HL-60 (cell line): ENCODE measurements around the gene RTP3.
"Not testable (repeated sequence)": the region's sequence is repeated elsewhere in the genome, so short reads cannot be mapped to it uniquely, and the experiment has no call there.

Experiments used
- DNase-seq, 2 experiments: peaks; one replicate each; pipeline ENCODE4 v3.0.0-alpha.2; 2010 to 2020; ENCODE audit warnings: low read depth in 1 of 2, low spot score in 1 of 2
- H3K27ac ChIP-seq: fragments of 250-450 bp; sonication (Bioruptor Pico); replicated peaks from 2 replicates; pipeline ENCODE4 v1.5.1; 2020; ENCODE audit warnings: mild to moderate bottlenecking, moderate library complexity
- H3K27me3 ChIP-seq: fragments of 250-450 bp; sonication (Bioruptor Pico); 2 replicates; pipeline ENCODE4 v1.5.1; 2021; ENCODE audit warnings: mild to moderate bottlenecking, moderate library complexity; ENCODE audit not compliant: insufficient read depth, poor library complexity, severe bottlenecking
- H3K4me3 ChIP-seq: replicated peaks from 2 replicates; pipeline ENCODE4 v1.5.1; 2011; ENCODE audit warnings: mild to moderate bottlenecking, control low read depth, low read length; ENCODE audit not compliant: insufficient read depth
- CTCF ChIP-seq: IDR thresholded peaks from one replicate; pipeline ENCODE4 v1.5.1; 2011; ENCODE audit warnings: low read length, control low read depth, inconsistent platforms; ENCODE audit not compliant: insufficient read depth
- GABPA ChIP-seq: IDR thresholded peaks from 2 replicates; pipeline ENCODE4 v1.6.1; 2012; ENCODE audit warnings: low read depth
- POLR2AphosphoS5 ChIP-seq: IDR thresholded peaks from 2 replicates; pipeline ENCODE4 v1.6.1; 2012; ENCODE audit warnings: low read depth
- REST ChIP-seq: IDR thresholded peaks from 2 replicates; pipeline ENCODE4 v1.6.1; 2012; ENCODE audit warnings: low read depth; ENCODE audit not compliant: insufficient replicate concordance
- SPI1 ChIP-seq: IDR thresholded peaks from 2 replicates; pipeline ENCODE4 v1.6.1; 2012; ENCODE audit warnings: low read depth, mild to moderate bottlenecking, borderline replicate concordance

Gene RTP3

GRCh38 chr3:46521096-46521495 lies 23.3 kb downstream of the RTP3 start:
- Histone ChIP-seq H3K27me3 (no peaks in the 10 kb centered on the region), H3K27ac (no peak overlapping the region), H3K4me3 (no peak overlapping the region)
- no peak for DNase-seq
- TF ChIP-seq CTCF (no peak), SPI1 (no peak), REST (no peak), GABPA (no peak), POLR2AphosphoS5 (no peak)

DNA sequence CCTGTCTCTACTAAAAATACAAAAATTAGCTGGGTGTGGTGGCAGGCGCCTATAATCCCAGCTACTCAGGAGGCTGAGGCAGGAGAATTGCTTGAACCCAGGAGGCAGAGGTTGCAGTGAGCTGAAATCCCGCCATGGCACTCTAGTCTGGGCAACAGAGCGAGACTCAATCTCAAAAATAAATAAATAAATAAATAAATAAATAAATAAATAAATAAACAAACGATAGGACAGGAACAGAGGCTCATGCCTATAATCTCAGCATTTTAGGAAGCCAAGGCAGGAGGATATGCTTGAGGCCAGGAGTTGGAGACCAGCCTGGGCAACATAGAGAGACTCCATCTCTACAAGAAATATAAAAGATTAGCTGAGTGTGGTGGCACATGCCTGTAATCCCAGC lies 24.4 kb downstream of the RTP3 start:
- not testable (repeated sequence) for H3K27ac ChIP-seq, H3K4me3 ChIP-seq, DNase-seq, H3K27me3 ChIP-seq

- H3K4me3 ChIP-seq = no peak overlapping the region
- no peaks in the 10 kb centered on the region for H3K27me3 ChIP-seq
- no peak for TF ChIP-seq CTCF
- TF ChIP-seq REST = no peak
- no peak for TF ChIP-seq POLR2AphosphoS5
- no peak for TF ChIP-seq SPI1
- TF ChIP-seq GABPA = no peak
- no peak overlapping the region for H3K27ac ChIP-seq
- DNase-seq = no peak
Observed at GRCh38 chr3:46523556-46523955, 25.8 kb downstream of the RTP3 start.

DNA sequence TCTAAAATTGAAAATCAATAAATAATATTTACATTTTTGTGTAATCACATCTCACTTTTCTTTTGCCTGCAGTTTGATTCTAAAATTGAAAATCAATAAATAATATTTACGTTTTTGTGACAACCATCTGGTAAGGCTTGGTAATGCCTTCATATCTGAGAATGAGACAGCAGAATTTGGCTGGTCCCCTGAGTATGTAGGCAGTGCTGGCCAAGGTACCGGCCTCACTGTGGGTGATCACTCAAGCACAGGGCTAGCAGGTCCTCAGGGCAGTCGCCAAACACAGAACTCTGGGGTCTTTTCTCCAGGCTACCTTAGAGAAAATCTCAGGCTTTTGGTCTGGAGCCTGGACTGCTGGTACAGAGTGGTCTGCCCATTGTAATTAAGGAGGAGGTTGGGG lies 26.2 kb downstream of the RTP3 start:
- Histone ChIP-seq H3K27me3 (no peaks in the 10 kb centered on the region), H3K27ac (no peak overlapping the region), H3K4me3 (no peak overlapping the region)
- TF ChIP-seq GABPA (no peak), SPI1 (no peak), REST (peak; percentile 70)
- no peak for DNase-seq
